ENCODE results near the gene SPRR3.

- TF ChIP-seq CTCF (conservative IDR thresholded peaks at IDR 0.05) (no peak), EZH2 (IDR thresholded peaks at IDR 0.05; ENCODE audit: low read depth) (no peak)
Observed at GRCh38 chr1:152986578-152986977, 15.0 kb upstream of the SPRR3 start.

Measured in PC-9 (cell line).